NCI-H2171 (cell line): Measurements from ENCODE around the gene PLEKHJ1.
A peak's percentile ranks its signal among the peaks of the same experiment; 100 is the strongest.
"Not testable (repeated sequence)": the region's sequence is repeated elsewhere in the genome, so short reads cannot be mapped to it uniquely, and the experiment has no call there.

Source experiments
- DNase-seq: peaks from one replicate; lab custom pipeline; 2025; lab: John Stamatoyannopoulos, UW

Gene PLEKHJ1

DNA sequence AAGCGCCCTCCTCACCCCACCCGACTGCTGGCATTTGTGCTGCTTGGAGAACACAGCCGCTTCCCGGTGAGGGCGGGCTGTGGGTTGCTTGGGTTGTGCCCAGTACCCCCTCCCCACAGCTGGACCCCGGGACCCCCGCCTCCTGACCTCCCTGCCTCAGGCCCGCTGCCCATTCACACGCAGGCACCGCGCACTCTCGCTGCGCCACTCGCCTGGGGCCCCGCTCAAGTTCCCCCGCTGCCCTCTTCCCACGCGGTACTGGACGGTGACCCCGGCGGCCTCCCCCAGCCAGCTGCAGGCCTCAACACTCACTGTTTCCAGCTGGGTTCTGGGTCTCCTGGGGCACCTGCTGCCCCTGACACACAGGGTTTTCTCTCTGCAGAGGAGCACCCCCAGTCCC is 16.4 kb downstream of the PLEKHJ1 start:
- DNase-seq, result no peak

DNA sequence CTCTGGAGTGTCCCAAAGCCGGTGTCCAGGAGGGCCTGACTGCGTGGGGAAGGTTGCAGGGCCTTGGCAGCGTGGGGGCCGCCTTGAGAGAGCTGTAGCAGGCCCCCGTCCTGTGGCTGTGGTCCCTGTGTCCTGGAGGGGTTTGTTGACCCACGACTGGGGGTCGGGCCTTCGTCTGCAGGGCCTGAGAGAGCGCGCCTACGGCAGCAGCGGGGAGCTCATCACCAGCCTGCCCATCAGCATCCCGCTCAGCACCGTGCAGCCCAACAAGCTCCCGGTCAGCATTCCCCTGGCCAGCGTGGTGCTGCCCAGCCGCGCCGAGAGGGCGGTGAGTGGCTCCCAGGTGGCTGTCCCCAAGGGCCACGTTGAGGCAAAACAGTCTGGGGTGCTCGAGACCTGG is 18.5 kb downstream of the PLEKHJ1 start:
- DNase-seq, result no peak

DNA sequence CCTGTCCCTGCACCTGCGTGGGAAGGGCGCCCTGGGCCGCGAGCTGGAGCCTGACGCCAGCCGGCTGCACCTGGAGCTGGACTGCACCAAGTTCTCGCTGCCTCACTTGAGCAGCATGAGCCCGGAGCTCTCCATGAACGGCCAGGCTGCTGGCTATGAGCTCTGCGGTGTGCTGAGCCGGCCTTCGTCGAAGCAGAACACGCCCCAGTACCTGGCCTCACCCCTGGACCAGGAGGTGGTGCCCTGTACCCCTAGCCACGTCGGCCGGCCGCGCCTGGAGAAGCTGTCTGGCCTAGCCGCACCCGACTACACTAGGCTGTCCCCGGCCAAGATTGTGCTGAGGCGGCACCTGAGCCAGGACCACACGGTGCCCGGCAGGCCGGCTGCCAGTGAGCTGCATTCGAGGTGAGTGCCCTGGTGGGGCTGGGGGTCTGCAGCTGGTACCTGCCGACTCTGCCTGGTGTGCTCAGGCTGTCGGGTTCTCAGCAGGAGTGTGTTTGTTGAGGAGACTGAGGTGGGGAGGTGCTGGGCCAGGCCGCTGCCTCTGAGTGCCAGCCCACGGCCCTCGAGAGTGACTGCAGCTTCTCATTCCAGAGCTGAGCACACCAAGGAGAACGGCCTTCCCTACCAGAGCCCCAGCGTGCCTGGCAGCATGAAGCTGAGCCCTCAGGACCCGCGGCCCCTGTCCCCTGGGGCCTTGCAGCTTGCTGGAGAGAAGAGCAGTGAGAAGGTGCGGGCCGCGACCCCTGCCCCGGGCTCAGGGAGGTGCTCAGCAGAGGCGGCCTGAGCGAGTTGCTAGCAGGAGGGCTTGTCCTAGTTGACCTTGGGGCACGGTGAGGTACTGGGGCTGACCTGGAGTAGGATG is 19.5 kb downstream of the PLEKHJ1 start:
- no peak for DNase-seq

DNA sequence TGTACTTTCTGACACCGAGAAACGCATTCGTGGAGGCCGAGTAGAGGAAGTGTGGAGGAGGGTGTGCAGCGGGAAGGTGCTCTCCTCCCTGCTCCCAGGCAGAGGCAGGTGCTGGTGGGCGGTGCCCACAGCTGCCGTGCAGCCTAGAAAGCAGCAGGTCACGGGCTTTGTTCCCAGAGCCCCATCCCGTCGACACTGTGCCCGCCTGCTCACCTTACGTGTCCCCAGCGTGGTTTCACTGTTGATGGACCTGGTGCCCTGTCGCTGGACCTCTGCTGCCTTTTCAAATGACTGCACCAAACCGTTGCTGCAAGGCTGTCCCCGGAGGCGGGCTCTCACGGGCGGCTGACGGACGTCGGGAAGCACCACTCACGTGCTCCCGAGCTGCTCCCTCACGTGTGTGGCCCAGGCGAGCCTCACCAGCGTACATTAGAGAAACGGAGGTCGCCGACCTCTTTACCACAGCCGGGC is 20.8 kb downstream of the PLEKHJ1 start:
- peak; percentile 56 for DNase-seq

DNA sequence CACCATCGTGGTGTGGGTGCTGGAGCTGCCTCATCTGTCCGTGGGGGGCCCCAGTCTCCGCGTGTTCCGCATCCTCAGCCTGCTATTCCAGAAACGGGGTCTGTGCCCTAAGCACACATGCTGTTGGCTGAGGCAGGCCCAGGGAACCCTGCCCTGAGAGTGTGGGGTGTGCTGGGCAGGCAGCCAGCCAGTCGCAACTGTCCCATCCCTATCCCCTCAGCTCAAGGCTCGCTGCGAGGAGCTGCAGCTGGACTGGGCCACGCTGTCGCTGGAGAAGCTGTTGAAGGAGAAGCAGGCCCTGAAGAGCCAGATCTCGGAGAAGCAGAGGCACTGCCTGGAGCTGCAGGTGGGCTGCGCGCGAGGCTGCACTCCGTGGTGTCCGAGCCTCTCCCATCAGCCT is 21.9 kb downstream of the PLEKHJ1 start:
- no peak for DNase-seq

DNA sequence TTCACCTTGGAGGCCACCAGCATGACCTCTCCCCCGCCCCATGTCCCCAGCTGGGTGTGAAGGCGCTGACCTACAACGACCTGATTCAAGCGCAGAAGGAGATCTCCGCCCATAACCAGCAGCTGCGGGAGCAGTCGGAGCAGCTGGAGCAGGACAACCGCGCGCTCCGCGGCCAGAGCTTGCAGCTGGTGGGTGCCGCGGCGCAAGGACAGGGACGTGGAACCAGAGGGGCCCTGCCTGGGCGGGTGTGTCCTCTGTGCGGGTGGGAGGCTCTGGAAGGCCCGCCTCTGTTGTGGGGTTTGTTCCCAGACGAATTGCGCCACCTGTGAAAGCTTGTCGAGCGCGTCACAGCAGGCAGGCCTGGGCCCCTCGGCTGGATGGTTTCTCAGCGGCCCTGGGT is 22.3 kb downstream of the PLEKHJ1 start:
- no peak for DNase-seq

DNA sequence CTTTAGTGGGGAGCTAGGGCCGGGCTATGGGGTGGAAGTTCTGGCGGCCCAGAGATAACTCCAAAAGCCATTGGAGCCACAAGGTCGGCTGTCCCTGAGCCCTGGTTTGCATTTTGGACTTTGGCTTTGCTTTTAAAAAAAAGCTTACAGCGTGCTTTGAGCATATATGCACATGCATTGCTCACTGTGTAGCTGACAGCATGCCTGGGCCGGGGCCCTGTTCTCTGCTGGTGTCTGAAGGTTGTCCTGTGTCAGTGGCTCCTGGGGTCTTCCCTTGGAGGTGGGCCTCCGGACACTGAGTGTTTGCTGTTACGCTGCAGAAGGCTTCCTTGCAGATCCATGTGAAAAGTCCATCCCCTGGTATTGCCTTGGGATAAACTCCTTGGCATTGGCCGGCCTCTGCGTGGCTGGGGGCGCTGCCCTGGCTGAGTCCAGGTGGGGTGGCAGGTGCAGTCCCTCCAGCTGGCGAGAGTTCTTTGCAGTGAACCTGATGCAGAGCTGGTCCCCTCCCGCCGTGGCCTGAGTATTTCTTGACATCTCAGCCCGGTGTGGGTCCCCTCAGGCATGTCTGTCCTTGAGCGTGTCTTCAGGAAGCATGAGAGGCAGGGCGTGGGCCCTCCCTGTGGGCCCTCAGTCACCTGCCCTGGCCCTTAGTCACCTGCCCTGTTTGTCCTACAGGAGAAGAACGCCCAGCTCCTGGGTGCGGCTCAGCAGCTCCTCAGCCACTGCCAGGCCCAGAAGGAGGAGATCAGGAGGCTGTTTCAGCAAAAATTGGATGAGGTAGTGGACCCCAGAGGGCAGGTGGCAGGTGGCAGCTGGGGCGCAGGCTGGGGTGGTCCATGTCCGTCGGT is 23.0 kb downstream of the PLEKHJ1 start:
- no peak for DNase-seq

DNA sequence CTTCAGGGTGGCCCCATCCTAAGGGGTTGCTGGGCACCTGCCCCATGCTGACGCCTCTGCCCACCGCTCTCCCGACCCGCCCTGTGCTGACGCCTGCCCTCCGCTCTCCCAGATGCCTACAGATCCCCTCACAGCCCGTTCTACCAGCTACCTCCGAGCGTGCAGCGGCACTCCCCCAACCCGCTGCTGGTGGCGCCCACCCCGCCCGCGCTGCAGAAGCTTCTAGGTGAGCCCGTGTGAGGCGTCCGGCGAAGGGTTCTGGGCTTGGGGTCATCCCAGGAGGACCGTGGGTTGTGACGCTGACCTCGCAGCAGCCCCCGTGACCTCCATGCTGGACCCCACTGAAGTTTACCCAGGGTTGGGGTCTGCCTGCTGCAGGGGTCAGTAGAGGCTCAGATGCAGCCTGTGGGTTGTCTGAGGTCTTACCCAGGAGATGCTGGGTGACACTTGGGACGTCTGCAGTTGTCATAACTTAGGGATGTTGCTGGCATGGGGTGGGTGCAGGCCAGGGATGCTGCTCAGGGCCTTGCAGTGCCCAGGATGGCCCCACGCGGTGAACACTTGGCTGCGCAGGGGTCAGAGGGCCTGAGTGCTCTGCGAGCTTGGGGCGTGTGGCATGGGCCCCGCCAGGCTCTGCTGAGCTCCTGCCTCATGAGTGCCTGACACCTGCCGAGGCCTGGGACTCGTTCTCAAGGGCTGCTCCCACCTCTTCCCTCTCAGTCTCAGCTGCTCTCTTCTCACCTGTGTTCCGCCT is 25.0 kb downstream of the PLEKHJ1 start:
- no peak for DNase-seq

DNA sequence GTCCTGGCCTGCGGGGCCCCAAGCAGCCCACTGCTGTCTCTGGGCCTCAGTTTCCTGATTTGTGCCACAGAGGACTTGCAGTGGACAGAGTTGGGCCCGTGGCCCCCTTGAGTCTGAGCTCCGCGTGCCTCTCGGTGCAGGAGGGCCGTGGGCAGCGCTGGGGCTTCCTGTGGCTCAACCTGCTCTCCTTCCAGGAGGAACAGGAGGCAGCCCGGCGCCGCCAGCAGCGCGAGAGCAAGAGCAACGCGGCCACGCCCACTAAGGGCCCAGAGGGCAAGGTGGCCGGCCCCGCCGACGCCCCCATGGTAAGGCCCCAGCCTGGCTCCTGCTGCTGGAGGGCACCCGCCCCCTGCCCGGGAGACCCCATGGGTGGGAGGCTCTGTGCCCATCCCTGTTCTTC is 25.9 kb downstream of the PLEKHJ1 start:
- no peak for DNase-seq

DNA sequence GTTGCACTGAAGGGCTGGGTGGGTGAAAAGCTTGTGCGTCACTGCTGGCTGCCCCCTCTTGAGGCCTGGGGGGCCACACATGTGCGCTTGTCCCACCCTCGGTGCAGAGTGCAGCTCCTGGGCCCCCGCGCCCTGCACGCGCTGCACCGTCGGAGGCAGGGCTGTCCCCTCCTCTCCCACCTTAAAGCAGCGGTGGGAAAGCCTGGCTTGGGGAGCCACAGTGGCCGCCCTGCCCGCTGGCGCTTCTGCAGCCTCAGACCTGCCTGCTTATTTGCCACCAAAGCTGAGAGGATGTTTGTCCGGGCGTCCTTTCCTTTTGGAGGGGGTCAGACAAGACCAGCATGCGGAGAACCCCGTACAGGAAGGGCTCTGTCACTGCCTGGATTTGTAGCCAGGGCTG is 26.7 kb downstream of the PLEKHJ1 start:
- DNase-seq, result no peak

DNA sequence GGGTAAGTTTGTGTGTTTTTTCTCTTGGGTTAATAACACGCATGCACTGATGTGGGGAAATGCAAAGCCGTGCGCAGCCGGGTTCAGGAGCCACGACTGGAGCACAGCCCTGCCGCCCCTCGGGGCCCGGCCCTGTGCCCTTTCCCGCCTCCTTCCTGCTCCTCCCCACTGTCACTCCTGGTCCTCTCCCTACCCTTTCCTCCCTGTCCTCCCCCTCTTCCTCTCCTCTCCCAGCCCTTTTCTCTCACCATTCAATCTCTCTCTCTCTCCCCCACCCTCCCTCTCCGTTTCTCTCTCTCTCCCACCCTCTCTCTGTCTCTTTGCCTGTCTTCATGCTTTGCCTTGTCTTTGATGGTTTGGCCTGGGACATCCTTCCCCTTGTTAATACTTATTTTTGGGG is 27.2 kb downstream of the PLEKHJ1 start:
- no peak for DNase-seq

DNA sequence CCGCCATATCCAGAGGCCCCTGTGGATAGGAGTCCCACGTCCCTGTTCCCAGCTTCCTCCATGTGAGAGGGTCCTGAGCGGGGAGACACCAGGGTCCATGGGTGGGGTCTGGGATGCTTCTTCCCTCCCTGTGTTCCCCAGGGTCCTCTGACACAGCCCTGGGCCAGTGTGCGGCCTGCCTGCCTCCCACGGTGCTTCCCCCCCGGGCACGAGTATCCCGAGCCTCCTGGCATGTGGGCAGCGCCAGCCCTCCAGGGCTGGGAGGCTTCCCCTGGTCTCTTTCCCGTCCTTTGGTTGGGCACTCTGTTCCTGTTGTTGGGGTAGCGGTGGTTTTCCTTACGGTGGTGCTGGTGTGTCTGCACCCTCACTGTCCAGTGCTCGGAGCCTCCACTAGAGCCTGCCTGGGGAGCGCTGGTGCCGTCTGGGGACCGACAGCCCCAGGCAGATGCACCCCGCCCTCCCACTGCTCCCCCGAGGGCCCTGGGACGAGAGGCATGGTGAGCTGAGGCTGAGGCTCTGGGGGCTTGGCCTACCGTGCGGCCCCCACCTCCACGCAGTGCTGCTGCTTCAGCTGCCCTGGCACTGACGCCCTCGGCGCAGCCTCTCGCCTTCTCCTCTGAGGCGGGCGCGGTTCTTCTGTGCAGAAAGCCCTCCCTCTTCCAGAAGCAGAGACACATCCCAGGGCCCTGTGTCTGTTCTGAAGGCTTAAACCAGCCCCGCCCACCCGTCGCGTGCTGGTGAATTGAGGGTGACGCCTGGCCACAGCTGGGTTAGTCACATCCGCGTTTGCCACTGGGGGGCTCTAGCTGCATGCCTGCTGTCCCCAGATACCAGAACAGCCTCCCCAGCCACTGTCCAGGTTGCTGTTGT is 27.9 kb downstream of the PLEKHJ1 start:
- no peak for DNase-seq

DNA sequence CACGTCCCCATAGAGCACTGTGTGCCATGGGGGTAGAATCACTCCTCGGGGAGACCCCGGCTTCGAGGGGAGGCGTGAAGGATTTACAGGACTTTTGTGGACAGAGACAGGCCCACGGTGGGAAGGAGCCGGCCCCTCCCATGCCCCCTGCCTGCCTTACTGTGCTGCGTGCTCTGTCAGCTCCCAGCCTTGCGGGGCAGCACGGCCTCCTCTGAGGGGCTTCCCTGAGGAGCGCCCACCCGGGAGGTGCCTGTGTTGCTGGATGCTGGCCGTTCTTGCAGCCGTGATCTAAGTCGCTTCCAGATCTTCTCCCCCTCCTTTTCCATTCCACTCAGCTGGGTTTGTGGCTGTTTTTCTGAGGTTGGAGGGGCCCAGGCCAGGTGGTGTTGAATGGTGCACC is 29.1 kb downstream of the PLEKHJ1 start:
- no peak for DNase-seq

DNA sequence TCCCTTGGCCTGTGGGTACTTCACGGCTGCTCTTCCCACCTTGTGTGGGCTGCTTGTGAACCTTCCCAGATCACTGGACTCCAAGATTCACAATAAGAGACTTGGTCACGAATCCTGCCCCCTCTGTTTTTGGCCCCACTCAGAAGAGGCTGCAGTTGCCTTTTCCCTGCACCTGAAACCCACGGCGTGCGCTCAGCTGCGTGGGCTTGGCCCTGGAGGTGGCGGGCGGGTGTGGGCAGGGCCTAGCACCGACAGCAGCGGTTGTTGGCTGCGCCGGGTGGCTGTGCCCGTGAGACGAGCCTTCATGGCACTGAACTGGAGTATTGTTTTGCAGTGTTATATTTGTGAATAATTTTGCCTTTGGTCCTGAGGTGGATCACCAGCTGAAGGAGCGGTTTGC is 33.8 kb downstream of the PLEKHJ1 start:
- no peak for DNase-seq

DNA sequence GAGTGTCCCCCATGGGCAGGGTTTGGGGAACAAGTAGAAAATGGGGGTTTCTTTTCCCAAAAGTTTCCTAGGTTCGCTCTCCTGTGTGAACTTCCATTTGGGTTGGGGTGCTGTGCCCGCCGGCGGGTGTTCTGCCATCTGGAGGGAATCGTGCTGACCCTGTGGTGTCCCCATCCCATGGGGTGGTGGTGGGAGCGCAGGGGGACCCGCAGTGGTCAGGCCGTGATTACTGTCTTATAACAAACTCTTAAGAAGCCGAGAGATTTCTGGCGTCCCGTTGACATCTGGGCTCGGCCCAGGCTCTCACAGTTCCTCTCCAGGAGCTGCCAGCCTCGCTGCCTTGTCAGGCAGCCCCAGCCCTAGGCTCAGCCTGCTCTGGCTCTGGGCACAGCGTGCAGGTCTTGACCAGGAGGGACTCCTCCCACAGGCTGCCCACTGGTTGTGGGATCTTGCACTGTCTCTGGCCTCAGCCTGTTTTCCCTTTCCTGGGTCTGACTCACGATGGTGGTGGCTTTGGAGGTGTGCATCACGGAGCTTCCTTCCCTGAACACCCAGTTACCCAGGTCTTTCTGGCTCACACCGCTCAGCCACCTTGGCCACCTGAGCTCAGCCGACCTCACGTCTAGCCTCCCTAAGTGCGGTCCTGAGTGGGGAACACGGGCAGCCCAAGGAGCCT is 34.5 kb downstream of the PLEKHJ1 start:
- DNase-seq, result no peak

DNA sequence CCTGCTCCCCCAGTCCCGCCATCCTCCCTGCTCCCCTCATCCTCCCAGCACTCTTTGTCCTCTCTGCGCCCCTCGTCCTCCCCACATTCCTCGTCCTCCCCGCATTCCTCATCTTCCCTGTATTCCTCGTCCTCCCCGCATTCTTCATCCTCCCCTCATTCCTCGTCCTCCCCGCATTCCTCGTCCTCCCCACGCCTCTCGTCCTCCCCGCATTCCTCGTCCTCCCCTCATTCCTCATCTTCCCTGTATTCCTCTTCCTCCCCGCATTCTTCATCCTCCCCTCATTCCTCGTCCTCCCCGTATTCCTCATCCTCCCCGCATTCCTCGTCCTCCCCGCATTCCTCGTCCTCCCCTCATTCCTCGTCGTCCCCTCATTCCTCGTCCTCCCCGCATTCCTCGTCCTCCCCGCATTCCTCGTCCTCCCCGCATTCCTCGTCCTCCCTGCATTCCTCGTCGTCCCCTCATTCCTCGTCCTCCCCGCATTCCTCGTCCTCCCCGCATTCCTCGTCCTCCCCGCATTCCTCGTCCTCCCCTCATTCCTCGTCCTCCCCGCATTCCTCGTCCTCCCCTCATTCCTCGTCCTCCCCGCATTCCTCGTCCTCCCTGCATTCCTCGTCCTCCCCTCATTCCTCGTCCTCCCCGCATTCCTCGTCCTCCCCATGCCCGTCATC is 35.4 kb downstream of the PLEKHJ1 start:
- DNase-seq, result not testable (repeated sequence)

DNA sequence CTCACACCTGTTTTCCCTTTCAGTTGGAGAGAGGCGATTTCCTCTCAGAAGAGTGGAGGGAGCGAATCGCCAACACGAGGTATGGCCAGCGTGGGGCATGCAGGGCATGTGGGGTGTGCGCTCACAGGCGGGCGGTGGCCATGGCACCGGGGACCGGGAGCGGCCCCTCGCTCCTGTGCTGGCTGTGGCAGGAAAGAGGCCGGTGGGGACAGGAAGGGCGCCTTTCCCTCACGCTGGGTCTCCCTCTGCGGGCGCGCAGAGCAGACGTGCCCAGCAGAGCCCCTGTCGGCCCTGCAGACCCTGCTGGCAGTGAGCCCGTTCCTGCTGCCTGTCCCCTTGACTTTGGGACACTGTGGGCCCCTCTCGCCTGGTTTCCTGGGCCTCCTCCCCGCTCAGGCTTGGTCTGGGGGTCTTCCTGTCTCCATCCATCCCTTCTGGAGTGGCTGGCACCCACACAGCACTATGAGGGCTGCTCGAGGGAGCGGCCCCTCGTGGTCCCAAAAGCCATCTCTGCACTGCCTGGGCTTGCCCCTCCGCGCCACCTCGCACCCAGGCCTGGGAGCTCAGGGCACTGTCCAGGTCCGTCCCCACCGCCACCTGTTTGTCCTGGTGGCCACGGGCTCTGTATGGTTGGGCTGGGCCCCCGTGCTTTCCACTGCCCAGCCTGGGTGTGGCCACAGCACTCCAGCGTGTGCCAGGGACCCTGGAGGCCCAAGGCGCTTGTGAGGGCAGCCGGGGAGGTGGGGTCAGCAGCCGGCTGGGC is 36.1 kb downstream of the PLEKHJ1 start:
- no peak for DNase-seq

DNA sequence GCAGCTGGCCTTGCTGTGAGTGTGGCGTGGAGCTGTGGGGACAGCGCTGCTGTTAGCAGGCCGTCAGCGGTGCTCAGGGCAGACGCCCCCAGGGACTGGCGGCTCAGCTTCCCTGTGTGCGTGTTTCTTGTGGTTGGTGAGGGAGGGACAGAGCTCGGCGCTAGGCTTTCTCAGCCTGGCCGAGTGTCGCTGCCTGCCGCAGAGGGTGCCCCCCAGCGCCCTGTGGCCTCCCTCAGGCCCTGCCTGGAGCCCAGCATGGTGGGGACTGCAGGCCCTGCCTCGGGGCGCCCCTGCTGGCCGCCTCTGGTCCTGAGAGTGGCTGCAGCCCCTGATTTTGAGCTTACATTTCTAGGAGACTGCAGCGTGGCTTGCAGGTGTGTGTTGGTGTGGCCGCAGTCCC is 36.9 kb downstream of the PLEKHJ1 start:
- DNase-seq, result no peak

DNA sequence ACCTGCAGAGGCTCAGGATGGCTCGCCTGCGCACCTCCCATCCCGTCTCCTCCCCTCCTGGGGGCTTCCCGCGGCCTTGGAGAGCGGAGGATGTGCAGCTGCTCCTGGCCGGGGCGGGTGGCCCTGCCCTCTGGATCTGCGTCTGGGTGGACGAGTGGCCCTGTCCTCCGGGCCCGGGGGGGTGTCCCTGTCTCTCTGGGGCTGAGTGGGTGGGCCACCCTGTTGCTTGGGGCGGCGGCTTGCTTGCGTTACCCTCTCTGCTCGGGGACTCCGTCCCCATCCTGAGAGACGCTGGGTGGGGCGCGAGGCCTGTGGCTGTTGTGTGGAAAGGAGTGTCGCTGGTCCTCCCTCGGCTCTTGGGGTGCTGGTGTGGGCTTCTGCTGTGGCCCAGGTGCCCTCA is 37.8 kb downstream of the PLEKHJ1 start:
- DNase-seq, result no peak

DNA sequence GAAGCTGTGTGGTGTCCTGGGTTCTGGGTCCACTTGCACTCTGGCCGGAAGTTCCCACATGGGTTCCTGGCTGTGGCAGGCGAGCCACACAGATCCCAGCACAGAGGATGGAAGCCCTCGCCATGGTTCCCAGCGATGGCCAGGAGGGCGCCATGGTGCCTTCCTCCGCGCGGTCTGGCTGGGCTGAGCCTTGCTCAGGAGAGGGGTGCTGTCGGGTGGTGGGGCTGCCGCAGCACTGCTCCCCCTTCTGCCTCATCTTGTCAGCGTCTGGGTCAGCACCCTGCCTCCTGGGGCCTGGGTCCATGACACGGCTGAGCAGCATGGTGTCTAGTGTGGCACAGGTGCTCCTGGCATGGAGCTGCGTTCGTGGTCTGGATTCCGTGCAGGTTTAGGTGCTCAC is 38.9 kb downstream of the PLEKHJ1 start:
- DNase-seq, result no peak
